Stimulated activated CD4-positive, alpha-beta T cell treated with anti-CD3 and anti-CD28 coated beads, Interleukin-15, amount 100 ng/mL, for 48 hours (primary cell): Measurements from ENCODE around the gene MRM2.
"Not testable (repeated sequence)": the region's sequence is repeated elsewhere in the genome, so short reads cannot be mapped to it uniquely, and the experiment has no call there.

ENCODE experiments used
- DNase-seq, 2 donors: peaks; one replicate each; pipeline ENCODE4 v3.0.0-alpha.2; 2020; ENCODE audit warnings: low read depth in 2 of 2

MRM2 gene

GRCh38 chr7:2241580-2242540, at the start of gene MRM2, which contains the start of gene NUDT1:
MRM2 (minus strand) TSS chr7:2242205; CDS start chr7:2242169, 36 bp downstream.
NUDT1 (plus strand) TSS chr7:2242226; CDS start chr7:2244575, 2,349 bp downstream.
- DNase-seq = peak; percentile 49 to 70

DNA sequence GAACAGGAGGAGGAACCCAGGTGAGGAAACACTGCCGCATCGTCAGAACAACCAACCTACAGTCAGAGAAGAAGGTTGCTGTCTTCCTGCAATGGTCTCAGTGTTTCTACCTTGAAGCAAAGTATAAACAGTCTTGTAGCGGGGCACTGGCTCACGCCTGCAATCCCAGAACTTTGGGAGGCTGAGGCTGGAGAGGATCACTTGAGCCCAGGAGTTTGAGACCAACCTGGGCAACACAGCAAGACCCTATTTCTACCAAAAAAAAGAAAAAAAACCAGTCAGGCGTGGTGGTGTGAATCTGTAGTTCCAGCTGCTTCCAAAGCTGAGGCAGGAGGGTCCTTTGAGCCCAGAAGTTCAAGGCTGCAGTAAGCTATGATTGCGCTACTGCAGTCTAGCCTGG, 48.9 kb upstream of the MRM2 start:
- DNase-seq = no peak

GRCh38 chr7:2289621-2290020, 47.6 kb upstream of the MRM2 start:
- DNase-seq = no peak

- DNase-seq = no peak
Observed at GRCh38 chr7:2289111-2289586, 47.1 kb upstream of the MRM2 start.

DNA sequence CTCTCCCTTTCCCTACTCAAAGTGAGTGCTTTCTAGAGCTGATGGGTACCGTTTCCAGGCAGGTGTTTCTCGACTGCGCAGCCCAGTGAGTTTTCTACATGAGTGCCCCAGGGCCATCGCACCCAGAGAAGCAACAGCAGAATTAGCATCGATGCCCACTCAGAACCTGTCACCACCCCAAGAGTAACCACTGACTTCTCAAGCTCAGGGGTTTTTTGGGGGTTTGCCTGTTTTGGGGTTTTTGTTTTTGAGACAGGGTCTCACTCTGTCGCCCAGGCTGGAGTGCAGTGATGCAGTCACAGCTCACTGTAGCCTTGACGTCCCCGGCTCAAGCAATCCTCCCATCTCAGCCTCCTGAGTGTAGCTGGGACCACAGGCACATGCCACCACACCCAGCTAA, 46.5 kb upstream of the MRM2 start:
- no peak for DNase-seq

- DNase-seq = no peak
Observed at GRCh38 chr7:2287745-2288144, 45.7 kb upstream of the MRM2 start.

DNA sequence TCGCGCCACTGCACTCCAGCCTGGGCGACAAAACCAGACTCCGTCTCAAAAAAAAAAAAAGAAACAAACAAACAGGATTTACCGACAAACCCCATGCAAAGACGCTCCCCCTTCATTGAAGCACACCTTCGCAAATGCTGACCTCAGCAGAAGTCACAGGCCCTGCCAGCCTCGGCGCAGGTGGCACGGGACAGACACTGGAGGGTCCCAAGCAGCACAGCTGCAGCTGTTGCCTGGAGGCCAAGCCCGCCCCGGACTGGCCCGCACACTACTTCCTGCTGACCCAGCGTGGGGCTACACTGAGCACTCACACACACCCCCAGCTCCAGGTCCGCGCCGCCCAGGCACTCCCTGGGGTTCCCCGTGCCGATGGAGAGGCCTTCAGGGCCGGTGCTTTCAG, 41.1 kb upstream of the MRM2 start:
- DNase-seq = no peak

GRCh38 chr7:2282185-2282751, 40.3 kb upstream of the MRM2 start:
- no peak for DNase-seq

GRCh38 chr7:2281541-2281940, 39.5 kb upstream of the MRM2 start:
- no peak for DNase-seq

- no peak for DNase-seq
Observed at GRCh38 chr7:2280424-2280823, 38.4 kb upstream of the MRM2 start.

- DNase-seq = no peak
Observed at GRCh38 chr7:2279896-2280295, 37.9 kb upstream of the MRM2 start.

DNA sequence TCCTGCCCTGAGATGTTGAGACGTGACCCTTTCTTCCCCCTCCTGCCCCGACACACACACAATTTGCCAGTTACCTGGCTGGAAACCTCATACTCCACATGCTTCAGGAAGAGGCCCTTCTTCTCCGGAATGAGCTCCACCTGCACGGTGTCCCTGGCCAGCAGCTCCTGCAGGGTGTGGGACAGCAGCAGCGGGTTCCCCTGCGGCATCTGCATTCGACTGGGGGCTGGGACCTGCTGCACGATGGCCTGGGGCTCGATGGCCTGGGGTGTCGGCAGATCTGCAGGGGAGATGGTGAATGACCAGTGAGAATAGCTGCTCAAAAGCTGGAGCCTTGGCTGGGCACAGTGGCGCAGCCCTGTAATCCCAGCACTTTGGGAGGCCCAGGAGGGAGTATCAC, 36.0 kb upstream of the MRM2 start:
- DNase-seq = no peak

DNA sequence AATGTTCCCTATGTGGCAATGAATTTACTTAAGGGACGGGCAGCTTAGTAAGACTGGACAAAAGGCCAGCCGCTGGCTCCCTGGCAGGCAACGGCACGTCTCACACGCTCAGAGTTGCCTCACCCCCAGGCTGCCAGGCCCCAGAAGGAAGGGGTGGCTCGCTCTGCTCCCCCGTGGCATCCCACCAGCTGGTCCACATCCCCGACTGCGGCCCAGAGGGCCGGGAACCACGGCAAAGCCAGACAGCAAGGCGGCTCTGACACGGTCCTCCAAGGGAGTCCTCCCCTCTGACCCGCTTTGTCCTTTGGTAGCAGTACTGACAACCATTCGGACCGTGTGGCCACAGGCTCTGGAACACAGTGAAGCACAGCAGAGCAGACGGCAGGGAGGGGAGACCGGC, 34.1 kb upstream of the MRM2 start:
- no peak for DNase-seq

- DNase-seq = no peak
Observed at GRCh38 chr7:2275101-2275500, 33.1 kb upstream of the MRM2 start.

- DNase-seq = no peak
Observed at GRCh38 chr7:2274666-2275065, 32.7 kb upstream of the MRM2 start.

- no peak for DNase-seq
Observed at GRCh38 chr7:2273866-2274265, 31.9 kb upstream of the MRM2 start.

DNA sequence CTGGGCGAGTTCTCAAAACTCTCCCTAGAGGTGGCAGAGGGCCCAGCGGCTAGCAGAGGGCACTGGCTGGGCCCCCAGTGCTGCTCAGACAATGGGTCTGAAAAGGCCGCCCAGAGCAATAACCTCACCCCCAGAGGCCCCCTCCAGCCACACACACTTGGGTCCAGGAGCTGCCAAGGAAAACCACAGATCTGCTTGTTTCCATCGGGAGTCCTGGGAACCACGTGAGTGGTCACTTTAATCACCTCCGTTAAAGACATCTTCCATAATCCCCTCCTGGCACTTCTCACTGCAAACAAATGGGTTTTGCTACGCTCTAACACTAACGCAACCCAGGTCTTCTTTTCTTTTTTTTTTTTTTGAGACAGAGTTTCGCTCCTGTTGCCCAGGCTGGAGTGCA, 30.0 kb upstream of the MRM2 start:
- no peak for DNase-seq

- no peak for DNase-seq
Observed at GRCh38 chr7:2271273-2272026, 29.4 kb upstream of the MRM2 start.

- no peak for DNase-seq
Observed at GRCh38 chr7:2270495-2270894, 28.5 kb upstream of the MRM2 start.

DNA sequence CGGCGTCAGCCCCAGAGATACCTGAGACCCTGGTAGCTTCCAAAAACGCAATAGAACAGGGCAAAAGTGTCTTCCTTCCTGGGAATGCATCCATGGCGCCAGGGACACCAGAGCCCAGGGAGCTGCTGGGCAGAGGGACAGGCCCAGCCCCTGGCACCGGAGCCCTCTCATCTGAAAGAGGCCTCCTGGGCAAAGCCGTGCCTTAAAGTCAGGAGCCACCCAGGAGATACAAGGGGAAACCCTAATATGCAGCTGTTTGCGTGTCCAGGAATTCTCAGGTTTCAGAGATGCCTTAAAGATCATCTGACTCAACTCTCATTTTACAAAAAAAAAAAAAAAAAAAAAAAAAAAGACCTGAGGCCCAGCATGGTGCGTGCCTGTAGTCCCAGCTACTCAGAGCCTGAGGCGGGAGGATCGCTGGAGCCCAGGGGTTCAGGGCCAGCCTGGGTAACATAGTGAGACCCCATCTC, 28.0 kb upstream of the MRM2 start:
- no peak for DNase-seq

DNA sequence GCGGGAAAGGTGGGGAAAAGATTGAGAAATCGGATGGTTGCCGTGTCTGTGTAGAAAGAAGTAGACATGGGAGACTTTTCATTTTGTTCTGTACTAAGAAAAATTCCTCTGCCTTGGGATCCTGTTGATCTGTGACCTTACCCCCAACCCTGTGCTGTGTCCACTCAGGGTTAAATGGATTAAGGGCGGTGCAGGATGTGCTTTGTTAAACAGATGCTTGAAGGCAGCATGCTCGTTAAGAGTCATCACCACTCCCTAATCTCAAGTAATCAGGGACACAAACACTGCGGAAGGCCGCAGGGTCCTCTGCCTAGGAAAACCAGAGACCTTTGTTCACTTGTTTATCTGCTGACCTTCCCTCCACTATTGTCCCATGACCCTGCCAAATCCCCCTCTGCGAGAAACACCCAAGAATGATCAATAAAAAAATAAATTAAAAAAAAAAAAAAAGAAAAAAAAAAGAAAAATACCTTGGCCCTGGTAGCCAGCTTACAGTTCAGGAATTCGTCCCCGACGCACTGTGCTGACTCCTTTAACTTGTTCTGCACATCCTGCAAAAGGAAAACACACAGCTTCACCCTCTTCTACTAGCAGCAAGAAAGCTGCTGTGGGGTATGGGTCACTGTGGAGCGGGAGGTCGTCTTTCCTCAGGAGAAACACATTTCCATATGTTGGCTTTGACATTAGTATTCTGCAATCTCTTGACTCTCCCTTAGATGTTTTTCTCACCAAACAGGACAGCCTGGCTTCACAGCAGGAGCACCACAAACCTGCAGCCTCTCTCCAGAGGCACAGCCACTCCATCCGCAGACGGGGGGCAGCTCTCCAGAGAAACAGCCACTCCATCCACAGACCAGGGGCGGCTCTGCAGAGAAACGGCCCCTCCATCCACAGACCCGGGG, 27.3 kb upstream of the MRM2 start:
- not testable (repeated sequence) for DNase-seq
